HepG2 (cell line): ENCODE data around the gene RAB23. TPM values are rescaled to one million over a fixed set of nuclear protein-coding genes. Genes with fewer than 3 reads are reported as not detected.

ENCODE experiments used
- ATAC-seq: fragments of 200-7000 bp; cut with Tn5 transposase; 3 replicates; pipeline ENCODE4 v1.9.1; 2020; ENCODE audit warnings: mild to moderate bottlenecking, moderate library complexity
- BruUV-seq: library from RNA; stranded (reverse); fragments of 400-500 nt; replicated peaks from 2 replicates; lab custom pipeline; 2021; lab: Mats Ljungman, UMichigan
- CTCF ChIA-PET: fragments of 300-600 bp; formaldehyde crosslinking; extraction: SDS; loops from one replicate; lab custom pipeline; 2021; ENCODE audit warnings: low total read pairs, inconsistent platforms, low intra/inter-chr PET ratio; lab: Yijun Ruan, JAX
- POLR2A ChIA-PET: fragments of 350-600 bp; sonication (Branson Sonifier 250); formaldehyde crosslinking; loops from one replicate; lab custom pipeline; 2020; ENCODE audit warnings: antibody characterized with exemption, inconsistent platforms; lab: Yijun Ruan, JAX
- DNase-seq: peaks from one replicate; pipeline ENCODE4 v3.0.0-alpha.2; 2015; ENCODE audit warnings: low spot score
- FAIRE-seq: peaks from 3 replicates; lab custom pipeline; 2011; peaks lifted over from hg19 to GRCh38; lab: Jason Lieb, UNC
- H2AFZ ChIP-seq: one replicate; pipeline ENCODE4 v1.6.1; 2011; ENCODE audit warnings: low read length, inconsistent platforms
- H3K27ac ChIP-seq: fragments of 300-600 bp; 3 replicates; pipeline ENCODE4 v1.8.0; 2011; ENCODE audit warnings: mixed run types, mild to moderate bottlenecking, mixed read lengths, low read length, inconsistent platforms; ENCODE audit not compliant: insufficient read depth; ENCODE audit errors: extremely low read length
- H3K27me3 ChIP-seq, 2 experiments: fragments of 200-600 bp in 1 of 2; 2 replicates in 1 of 2; 3 replicates in 1 of 2; pipeline versions ENCODE4 v1.6.0 to v1.8.0; 2011; ENCODE audit warnings: low read length in 2 of 2, mild to moderate bottlenecking in 2 of 2, moderate library complexity in 2 of 2, inconsistent platforms in 1 of 2; ENCODE audit not compliant: insufficient read depth in 2 of 2, control insufficient read depth in 1 of 2
- H3K36me3 ChIP-seq, 2 experiments: fragments of 200-600 bp in 1 of 2; replicated peaks in 1 of 2; 2 replicates in 1 of 2; 3 replicates in 1 of 2; pipeline versions ENCODE4 v1.5.1 to v1.8.0; 2011; ENCODE audit warnings: low read length in 2 of 2, inconsistent platforms in 1 of 2; ENCODE audit not compliant: insufficient read depth in 2 of 2, control insufficient read depth in 1 of 2
- H3K4me1 ChIP-seq: 2 replicates; pipeline ENCODE4 v1.5.1; 2012; ENCODE audit warnings: low read length, inconsistent platforms; ENCODE audit not compliant: insufficient read depth
- H3K4me2 ChIP-seq: 2 replicates; pipeline ENCODE4 v1.6.0; 2011; ENCODE audit warnings: low read depth, low read length, inconsistent platforms
- H3K4me3 ChIP-seq, 3 experiments: fragments of 200-600 bp in 1 of 3; sonication (generic), shearing (Covaris generic) in 1 of 3; replicated peaks in 1 of 3; 2 replicates each; pipeline ENCODE4 v1.5.1; 2011 to 2016; ENCODE audit warnings: low read length in 3 of 3, inconsistent platforms in 2 of 3, low read depth in 2 of 3, mild to moderate bottlenecking in 2 of 3, control low read depth in 1 of 3, mixed read lengths in 1 of 3; ENCODE audit not compliant: insufficient read depth in 1 of 3
- H3K79me2 ChIP-seq: one replicate; pipeline ENCODE4 v1.6.1; 2011; ENCODE audit warnings: low read length, inconsistent platforms; ENCODE audit not compliant: insufficient read depth
- H3K9ac ChIP-seq: 2 replicates; pipeline ENCODE4 v1.6.0; 2011; ENCODE audit warnings: mild to moderate bottlenecking, low read depth, low read length, inconsistent platforms; ENCODE audit not compliant: insufficient read depth
- H3K9me3 ChIP-seq: 2 replicates; pipeline ENCODE4 v1.5.1; 2012; ENCODE audit warnings: mild to moderate bottlenecking, low read length
- H4K20me1 ChIP-seq: 2 replicates; pipeline ENCODE4 v1.6.0; 2011; ENCODE audit warnings: inconsistent platforms, mild to moderate bottlenecking, low read length, moderate library complexity; ENCODE audit not compliant: insufficient read depth
- CAMTA2 ChIP-seq: sonication (generic); formaldehyde crosslinking; IDR thresholded peaks from 2 replicates; pipeline ENCODE4 v1.4.0; 2020; ENCODE audit warnings: mild to moderate bottlenecking, missing genetic modification reagents, borderline replicate concordance
- FOSL2 ChIP-seq: sonication (generic); formaldehyde crosslinking; IDR thresholded peaks from 2 replicates; pipeline ENCODE4 v1.4.0; 2020; ENCODE audit warnings: missing genetic modification reagents
- IKZF1 ChIP-seq: fragments of 450-650 bp; IDR thresholded peaks from 2 replicates; pipeline ENCODE4 v1.7.1; 2016
- NCOA2 ChIP-seq: sonication (generic); formaldehyde crosslinking; IDR thresholded peaks from 2 replicates; pipeline ENCODE4 v1.8.0; 2022; ENCODE audit warnings: inconsistent platforms
- SNAI1 ChIP-seq: sonication (generic); formaldehyde crosslinking; IDR thresholded peaks from 2 replicates; pipeline ENCODE4 v1.5.0; 2020; ENCODE audit warnings: mild to moderate bottlenecking, missing genetic modification reagents, borderline replicate concordance
- SOX5 ChIP-seq: IDR thresholded peaks from 2 replicates; pipeline ENCODE4 v1.6.1; 2016; ENCODE audit warnings: borderline replicate concordance
- ZBTB7A ChIP-seq: sonication (generic); formaldehyde crosslinking; IDR thresholded peaks from 2 replicates; pipeline ENCODE4 v1.8.0; 2022; ENCODE audit warnings: mild to moderate bottlenecking, missing genetic modification reagents
- ZNF138 ChIP-seq: sonication (generic); formaldehyde crosslinking; IDR thresholded peaks from 2 replicates; pipeline ENCODE4 v1.5.0; 2020; ENCODE audit warnings: mild to moderate bottlenecking, low read depth, missing genetic modification reagents
- ZNF513 ChIP-seq: sonication (generic); formaldehyde crosslinking; conservative IDR thresholded peaks from 2 replicates; pipeline ENCODE4 v1.5.0; 2020; ENCODE audit warnings: missing genetic modification reagents
- ZNF556 ChIP-seq: sonication (generic); formaldehyde crosslinking; IDR thresholded peaks from 2 replicates; pipeline ENCODE4 v1.4.0; 2020; ENCODE audit warnings: mild to moderate bottlenecking, missing genetic modification reagents, borderline replicate concordance
- ZNF772 ChIP-seq: sonication (generic); formaldehyde crosslinking; IDR thresholded peaks from 2 replicates; pipeline ENCODE4 v1.5.0; 2020; ENCODE audit warnings: mild to moderate bottlenecking, missing genetic modification reagents
- WGBS: methylation state at CpG from one replicate; pipeline ENCODE4 v1.1.6; 2017; ENCODE audit warnings: low lambda C conversion rate; 5-methylcytosine and 5-hydroxymethylcytosine counted together
- in situ Hi-C: cut with HindIII; loops from 2 replicates; pipeline ENCODE4 v1.10.0; 2017; ENCODE audit warnings: low pct_unique_long_range_greater_than_20kb; ENCODE audit not compliant: extremely low pct_ligation_motif_present
- intact Hi-C: fragments of 100-400 bp; cut with micrococcal nuclease; formaldehyde crosslinking; loops from one replicate; pipeline ENCODE4 v1.10.0; 2022; ENCODE audit not compliant: unreplicated experiment
- polyA plus RNA-seq, 8 experiments: library from polyadenylated mRNA; depleted of rRNA in 3 of 8; stranded (reverse) in 7 of 8; unstranded in 1 of 8; fragments of >200 nt; fragmentation: Illumina TruSeq in 4 of 8; extraction: Trizol in 4 of 8; gene quantifications; 2 replicates each; pipeline versions ENCODE4 v1.2.1 to v1.2.3, GENCODE V29; 2011 to 2016; ENCODE audit warnings: low read depth in 4 of 8, missing spikeins in 1 of 8, mixed read lengths in 1 of 8; ENCODE audit not compliant: insufficient read depth in 1 of 8
- total RNA-seq, 5 experiments: library from RNA; depleted of rRNA; stranded (reverse); fragments of >200 nt; fragmentation: Illumina TruSeq; extraction: Trizol; gene quantifications; 2 replicates each; pipeline ENCODE4 v1.2.3, GENCODE V29; 2016; ENCODE audit warnings: low read depth in 1 of 5
- TF ChIP-seq, protein P1 (sequence below): sonication (generic); formaldehyde crosslinking; IDR thresholded peaks from 2 replicates; pipeline ENCODE4 v1.5.1; 2020; ENCODE audit warnings: missing genetic modification reagents, mild to moderate bottlenecking, borderline replicate concordance
- TF ChIP-seq, protein P2 (sequence below): sonication (generic); formaldehyde crosslinking; IDR thresholded peaks from 2 replicates; pipeline ENCODE4 v1.5.1; 2020; ENCODE audit warnings: mild to moderate bottlenecking, missing genetic modification reagents, moderate library complexity
- TF ChIP-seq, protein P3 (sequence below): IDR thresholded peaks from 2 replicates; pipeline ENCODE4 v1.6.1; 2016; ENCODE audit warnings: low read depth, borderline replicate concordance

RAB23 gene
- total and polyA plus RNA-seq, 2 of the 13 experiments (the other 11 are each of a cell fraction or from before 2014, with no cell fraction given), result 5.5 to 16.4 TPM

DNA sequence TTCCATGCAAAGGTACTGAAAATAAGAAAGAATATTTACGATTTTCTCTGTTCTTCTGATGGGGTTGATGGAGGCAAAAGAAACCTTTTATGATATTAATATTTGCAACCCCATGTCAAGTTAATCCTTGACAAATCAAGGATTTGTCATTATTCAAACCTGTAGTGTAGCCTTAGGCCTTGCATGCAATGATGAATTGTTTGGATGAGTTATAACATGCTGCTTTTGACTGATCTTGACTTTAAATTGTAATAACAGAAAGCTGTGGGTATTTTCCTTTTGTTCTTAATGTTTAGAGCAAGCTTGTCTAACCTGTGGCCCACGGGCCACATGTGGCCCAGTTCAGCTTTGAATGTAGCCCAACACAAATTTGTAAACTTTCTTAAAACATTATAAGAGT is 63.0 kb downstream of the RAB23 start:
- Histone ChIP-seq H3K27me3 (no peaks in the 10 kb centered on the region), H4K20me1 (no peaks in the 10 kb centered on the region), H3K4me3 (no peak overlapping the region), H3K27ac (no peak overlapping the region), H3K9ac (no peak overlapping the region), H3K9me3 (no peaks in the 10 kb centered on the region), H3K36me3 (peaks cover 2 to 16% of the 10 kb centered on the region in 2 experiments; a peak in 3 of 5 replicates), H2AFZ (no peak overlapping the region), H3K4me1 (no peaks in the 10 kb centered on the region), H3K4me2 (no peak overlapping the region), H3K79me2 (no peaks in the 10 kb centered on the region)
- FAIRE-seq (no peak), ATAC-seq (no peak), DNase-seq (no peak)
- POLR2A ChIA-PET, result no interaction called here
- CTCF ChIA-PET, result no interaction called here
- 91% methylated on average over 2 of the region's 2 CpGs for WGBS
- no TSS peak for BruUV-seq
- in situ Hi-C loops, result no loop called here
- TF ChIP-seq ZNF772 (CRISPR knock-in tag) (no peak), SNAI1 (no peak), IKZF1 (no peak), ZBTB7A (CRISPR knock-in tag) (no peak), CAMTA2 (CRISPR knock-in tag) (no peak), FOSL2 (CRISPR knock-in tag) (no peak), ZNF138 (CRISPR knock-in tag) (no peak), SOX5 (CRISPR knock-in tag) (no peak), ZNF556 (no peak), NCOA2 (CRISPR knock-in tag) (no peak), ZNF513 (CRISPR knock-in tag) (no peak)
- TF ChIP-seq, protein P1, sequence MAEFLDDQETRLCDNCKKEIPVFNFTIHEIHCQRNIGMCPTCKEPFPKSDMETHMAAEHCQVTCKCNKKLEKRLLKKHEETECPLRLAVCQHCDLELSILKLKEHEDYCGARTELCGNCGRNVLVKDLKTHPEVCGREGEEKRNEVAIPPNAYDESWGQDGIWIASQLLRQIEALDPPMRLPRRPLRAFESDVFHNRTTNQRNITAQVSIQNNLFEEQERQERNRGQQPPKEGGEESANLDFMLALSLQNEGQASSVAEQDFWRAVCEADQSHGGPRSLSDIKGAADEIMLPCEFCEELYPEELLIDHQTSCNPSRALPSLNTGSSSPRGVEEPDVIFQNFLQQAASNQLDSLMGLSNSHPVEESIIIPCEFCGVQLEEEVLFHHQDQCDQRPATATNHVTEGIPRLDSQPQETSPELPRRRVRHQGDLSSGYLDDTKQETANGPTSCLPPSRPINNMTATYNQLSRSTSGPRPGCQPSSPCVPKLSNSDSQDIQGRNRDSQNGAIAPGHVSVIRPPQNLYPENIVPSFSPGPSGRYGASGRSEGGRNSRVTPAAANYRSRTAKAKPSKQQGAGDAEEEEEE (CRISPR knock-in tag), result no peak
- TF ChIP-seq, protein P2, sequence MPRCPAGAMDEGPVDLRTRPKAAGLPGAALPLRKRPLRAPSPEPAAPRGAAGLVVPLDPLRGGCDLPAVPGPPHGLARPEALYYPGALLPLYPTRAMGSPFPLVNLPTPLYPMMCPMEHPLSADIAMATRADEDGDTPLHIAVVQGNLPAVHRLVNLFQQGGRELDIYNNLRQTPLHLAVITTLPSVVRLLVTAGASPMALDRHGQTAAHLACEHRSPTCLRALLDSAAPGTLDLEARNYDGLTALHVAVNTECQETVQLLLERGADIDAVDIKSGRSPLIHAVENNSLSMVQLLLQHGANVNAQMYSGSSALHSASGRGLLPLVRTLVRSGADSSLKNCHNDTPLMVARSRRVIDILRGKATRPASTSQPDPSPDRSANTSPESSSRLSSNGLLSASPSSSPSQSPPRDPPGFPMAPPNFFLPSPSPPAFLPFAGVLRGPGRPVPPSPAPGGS, result no peak
- TF ChIP-seq, protein P3, sequence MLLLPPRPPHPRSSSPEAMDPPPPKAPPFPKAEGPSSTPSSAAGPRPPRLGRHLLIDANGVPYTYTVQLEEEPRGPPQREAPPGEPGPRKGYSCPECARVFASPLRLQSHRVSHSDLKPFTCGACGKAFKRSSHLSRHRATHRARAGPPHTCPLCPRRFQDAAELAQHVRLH (CRISPR knock-in tag), result no peak
- intact Hi-C loops, result no loop called here
